HEK293 (cell line): Measurements from ENCODE around the gene GHSR.

Experiments used
- CTCF ChIA-PET: fragments of 350-600 bp; formaldehyde crosslinking; extraction: SDS; loops from one replicate; lab custom pipeline; 2021; ENCODE audit warnings: antibody characterized with exemption; lab: Yijun Ruan, JAX
- POLR2A ChIA-PET: fragments of 300-600 bp; formaldehyde crosslinking; extraction: SDS; loops from one replicate; lab custom pipeline; 2020; ENCODE audit warnings: antibody characterized with exemption, inconsistent platforms; lab: Yijun Ruan, JAX
- H3K27ac ChIP-seq: fragments of 200-500 bp; sonication (Bioruptor generic); 2 replicates; pipeline ENCODE4 v1.5.1; 2014; ENCODE audit warnings: low read depth, low read length, control low read depth, inconsistent platforms; ENCODE audit errors: extremely low read depth
- H3K36me3 ChIP-seq, 2 experiments: fragments of 200-500 bp in 1 of 2; sonication (Bioruptor generic) in 1 of 2; 1 replicate in 1 of 2; 2 replicates in 1 of 2; pipeline ENCODE4 v1.5.1; 2014 to 2017; ENCODE audit warnings: inconsistent platforms in 2 of 2, low read length in 2 of 2; ENCODE audit not compliant: control insufficient read depth in 2 of 2, insufficient read depth in 1 of 2
- H3K4me1 ChIP-seq: fragments of 200-500 bp; sonication (Bioruptor generic); 2 replicates; pipeline ENCODE4 v1.5.1; 2014; ENCODE audit warnings: mild to moderate bottlenecking, low read length, inconsistent platforms; ENCODE audit not compliant: control insufficient read depth, insufficient read depth
- H3K4me3 ChIP-seq: 2 replicates; pipeline ENCODE4 v1.5.1; 2011; ENCODE audit warnings: low read depth, mild to moderate bottlenecking, control low read depth, low read length, moderate library complexity
- H3K9me3 ChIP-seq: fragments of 200-500 bp; sonication (Bioruptor generic); 2 replicates; pipeline ENCODE4 v1.5.1; 2014; ENCODE audit warnings: low read depth, low read length, inconsistent platforms; ENCODE audit not compliant: control insufficient read depth, insufficient read depth
- GLI2 ChIP-seq: fragments of 450-650 bp; formaldehyde crosslinking; IDR thresholded peaks from 2 replicates; pipeline ENCODE4; 2017; ENCODE audit warnings: missing biosample characterization, missing genetic modification characterization, low read depth, borderline replicate concordance
- GLIS2 ChIP-seq: fragments of 450-650 bp; formaldehyde crosslinking; IDR thresholded peaks from 2 replicates; pipeline ENCODE4 v1.5.1; 2016; ENCODE audit warnings: missing biosample characterization, missing genetic modification characterization
- HOXC10 ChIP-seq: sonication (generic); formaldehyde crosslinking; IDR thresholded peaks from 2 replicates; pipeline ENCODE4 v1.8.1; 2023; ENCODE audit warnings: mild to moderate bottlenecking, missing genetic modification reagents
- KLF8 ChIP-seq: fragments of 450-650 bp; formaldehyde crosslinking; IDR thresholded peaks from 2 replicates; pipeline ENCODE4 v1.5.1; 2016; ENCODE audit warnings: missing biosample characterization, missing genetic modification characterization
- MYNN ChIP-seq: fragments of 450-650 bp; formaldehyde crosslinking; IDR thresholded peaks from 2 replicates; pipeline ENCODE4 v1.5.1; 2016; ENCODE audit warnings: missing biosample characterization, missing genetic modification characterization, borderline replicate concordance
- PRDM2 ChIP-seq: fragments of 450-650 bp; formaldehyde crosslinking; IDR thresholded peaks from 2 replicates; pipeline ENCODE4 v1.5.1; 2016; ENCODE audit warnings: missing biosample characterization, missing genetic modification characterization, borderline replicate concordance
- YY1 ChIP-seq: fragments of 450-650 bp; formaldehyde crosslinking; IDR thresholded peaks from 2 replicates; pipeline ENCODE4 v1.5.1; 2018; ENCODE audit warnings: missing biosample characterization, missing genetic modification characterization
- ZNF132 ChIP-seq: fragments of 450-650 bp; formaldehyde crosslinking; IDR thresholded peaks from 2 replicates; pipeline ENCODE4 v1.5.1; 2017; ENCODE audit warnings: missing biosample characterization, missing genetic modification characterization, borderline replicate concordance
- ZNF155 ChIP-seq: fragments of 450-650 bp; formaldehyde crosslinking; IDR thresholded peaks from 2 replicates; pipeline ENCODE4 v1.5.1; 2016; ENCODE audit warnings: missing biosample characterization, missing genetic modification characterization
- ZNF24 ChIP-seq: fragments of 450-650 bp; formaldehyde crosslinking; IDR thresholded peaks from 2 replicates; pipeline ENCODE4 v1.5.1; 2016; ENCODE audit warnings: missing biosample characterization, missing genetic modification characterization
- ZNF280C ChIP-seq: fragments of 450-650 bp; formaldehyde crosslinking; IDR thresholded peaks from 2 replicates; pipeline ENCODE4 v1.5.1; 2016; ENCODE audit warnings: missing biosample characterization, missing genetic modification characterization
- ZNF292 ChIP-seq: fragments of 450-650 bp; formaldehyde crosslinking; IDR thresholded peaks from 2 replicates; pipeline ENCODE4 v1.5.1; 2016; ENCODE audit warnings: low read depth, missing biosample characterization, missing genetic modification characterization, borderline replicate concordance
- ZNF37A ChIP-seq: fragments of 450-650 bp; IDR thresholded peaks from 2 replicates; pipeline ENCODE4 v1.5.1; 2018; ENCODE audit warnings: missing biosample characterization, missing genetic modification characterization
- ZNF398 ChIP-seq: fragments of 450-650 bp; formaldehyde crosslinking; IDR thresholded peaks from 2 replicates; pipeline ENCODE4 v1.5.1; 2017; ENCODE audit warnings: missing biosample characterization, missing genetic modification characterization
- ZNF423 ChIP-seq: fragments of 450-650 bp; formaldehyde crosslinking; IDR thresholded peaks from 2 replicates; pipeline ENCODE4 v1.5.1; 2016; ENCODE audit warnings: missing biosample characterization, missing genetic modification characterization
- ZNF449 ChIP-seq: fragments of 450-650 bp; formaldehyde crosslinking; IDR thresholded peaks from 2 replicates; pipeline ENCODE4 v1.5.1; 2017; ENCODE audit warnings: missing biosample characterization, mild to moderate bottlenecking, missing genetic modification characterization, moderate library complexity
- ZNF544 ChIP-seq: fragments of 450-650 bp; formaldehyde crosslinking; IDR thresholded peaks from 2 replicates; pipeline ENCODE4 v1.5.0; 2017; ENCODE audit warnings: missing biosample characterization, missing genetic modification characterization
- ZNF626 ChIP-seq: fragments of 450-650 bp; sonication (Bioruptor Pico); formaldehyde crosslinking; IDR thresholded peaks from 2 replicates; pipeline ENCODE4 v1.5.1; 2018; ENCODE audit warnings: missing biosample characterization, missing genetic modification characterization, inconsistent platforms

Gene GHSR

GRCh38 chr3:172442606-172443005, 5.7 kb downstream of the GHSR start:
- ChIA-PET POLR2A (interaction anchor here (0.7 kb wide), 1 partner anchor 1576 kb away, joined by 3 read pairs; no protein-coding TSS in a partner anchor), CTCF (interaction anchor here (0.6 to 1.0 kb wide), 2 partner anchors 18 to 35 kb away, joined by 4 read pairs; no protein-coding TSS in a partner anchor)
- no peak overlapping the region for H3K4me3 ChIP-seq
- H3K27ac ChIP-seq, result no peak overlapping the region
- no peaks in the 10 kb centered on the region for H3K36me3 ChIP-seq
- no peak for TF ChIP-seq ZNF449
- no peaks in the 10 kb centered on the region for H3K4me1 ChIP-seq
- H3K9me3 ChIP-seq, result no peaks in the 10 kb centered on the region

GRCh38 chr3:172441581-172441980, 6.7 kb downstream of the GHSR start:
- ChIA-PET POLR2A (no interaction called here), CTCF (interaction anchor here (1.2 kb wide), 1 partner anchor 20 kb away, joined by 3 read pairs; no protein-coding TSS in a partner anchor)
- TF ChIP-seq ZNF37A (no peak), ZNF423 (tag by site-specific recombination) (no peak), KLF8 (tag by site-specific recombination) (no peak), ZNF626 (tag by site-specific recombination) (no peak), ZNF544 (tag by site-specific recombination) (no peak)
- Histone ChIP-seq H3K4me1 (no peaks in the 10 kb centered on the region), H3K4me3 (no peak overlapping the region), H3K9me3 (no peaks in the 10 kb centered on the region), H3K27ac (no peak overlapping the region), H3K36me3 (no peaks in the 10 kb centered on the region)

- POLR2A ChIA-PET, result no interaction called here
- TF ChIP-seq ZNF398 (tag by site-specific recombination) (no peak), ZNF292 (tag by site-specific recombination) (no peak), ZNF155 (tag by site-specific recombination) (no peak), ZNF280C (tag by site-specific recombination) (no peak), HOXC10 (no peak), ZNF24 (tag by site-specific recombination) (no peak), ZNF449 (no peak), PRDM2 (tag by site-specific recombination) (no peak), GLIS2 (tag by site-specific recombination) (no peak), MYNN (tag by site-specific recombination) (no peak), YY1 (no peak), GLI2 (tag by site-specific recombination) (no peak), ZNF132 (tag by site-specific recombination) (no peak)
These were observed 10.1 kb downstream of the GHSR start for GRCh38 chr3:172438186-172438585.

More at GRCh38 chr3:172438186-172438585, 10.1 kb downstream of the GHSR start:
- Histone ChIP-seq H3K4me1 (no peaks in the 10 kb centered on the region), H3K9me3 (no peaks in the 10 kb centered on the region), H3K36me3 (no peaks in the 10 kb centered on the region), H3K4me3 (no peak overlapping the region), H3K27ac (no peak overlapping the region)
- CTCF ChIA-PET, result no interaction called here
